Right lobe of liver (tissue), 6 donors: ENCODE measurements around the gene AKAP13. TPM values are rescaled to one million over a fixed set of nuclear protein-coding genes. Genes with fewer than 3 reads are reported as not detected.
A peak's percentile ranks its signal among the peaks of the same experiment; 100 is the strongest.
"Not testable (repeated sequence)": the region's sequence is repeated elsewhere in the genome, so short reads cannot be mapped to it uniquely, and the experiment has no call there.

ENCODE experiments used
- ATAC-seq, 4 donors: fragments of 200-7000 bp; cut with Tn5 transposase; one replicate each; pipeline ENCODE4 v1.9.1; 2020; ENCODE audit warnings: mild to moderate bottlenecking in 4 of 4, moderate library complexity in 4 of 4
- DNase-seq, 3 donors: peaks; one replicate each; pipeline ENCODE4 v3.0.0-alpha.2; 2020
- H3K27ac ChIP-seq, 3 donors: fragments of 200-600 bp; one replicate each; pipeline ENCODE4 v1.8.0; 2022
- H3K27me3 ChIP-seq, 2 donors: fragments of 200-600 bp; one replicate each; pipeline ENCODE4 v1.8.0; 2022
- H3K36me3 ChIP-seq, 4 donors: fragments of 200-600 bp; sonication (generic) in 1 of 4; one replicate each; pipeline versions ENCODE4 v1.5.1 to v1.8.0; 2017 to 2022; ENCODE audit warnings: control low read depth in 1 of 4
- H3K4me1 ChIP-seq, 4 donors: fragments of 200-600 bp; sonication (generic) in 1 of 4; one replicate each; pipeline versions ENCODE4 v1.5.1 to v1.8.0; 2017 to 2022; ENCODE audit warnings: control low read depth in 1 of 4
- H3K4me3 ChIP-seq, 3 donors: fragments of 200-600 bp; one replicate each; pipeline ENCODE4 v1.8.0; 2022
- H3K9me3 ChIP-seq, 4 donors: fragments of 200-600 bp; sonication (generic) in 1 of 4; one replicate each; pipeline versions ENCODE4 v1.5.1 to v1.8.0; 2017 to 2022; ENCODE audit warnings: control low read depth in 1 of 4
- POLR2A ChIP-seq: fragments of 450-650 bp; IDR thresholded peaks from one replicate; pipeline ENCODE4 v1.6.1; 2017; ENCODE audit warnings: antibody characterized with exemption, mild to moderate bottlenecking
- WGBS: methylation state at CpG from one replicate; pipeline ENCODE4 v1.1.6; 2018; ENCODE audit warnings: low coverage, low lambda C conversion rate; ENCODE audit not compliant: insufficient coverage; ENCODE audit errors: missing lambda C conversion rate; 5-methylcytosine and 5-hydroxymethylcytosine counted together
- intact Hi-C, 2 donors: fragments of 100-400 bp; cut with DNase I; formaldehyde crosslinking; loops; one replicate each; pipeline versions ENCODE4 v1.11.2 to v1.14.1; 2022
- total RNA-seq, 6 experiments: library from RNA; depleted of rRNA in 2 of 6; stranded (reverse); fragments of >200 nt in 2 of 6; fragmentation: NEBNext Ultra II Directional in 3 of 6; extraction: Animal tissue kit (Norgen Biotek cat#: 25700) in 3 of 6; gene quantifications; one replicate each; pipeline versions ENCODE4 v1.1.0 to v1.2.4, GENCODE V29; 2016 to 2023
- TF ChIP-seq, protein P1 (sequence below), 4 donors: fragments of 200-600 bp in 3 of 4; fragments of 450-650 bp in 1 of 4; IDR thresholded peaks; one replicate each; pipeline versions ENCODE4 v1.5.1 to v1.8.0; 2016 to 2022; ENCODE audit warnings: antibody characterized with exemption in 4 of 4, mild to moderate bottlenecking in 2 of 4
- donor health status: DM: no; HTN: yes; CAD: no.
- donor health status: DM: no; HTN: no; CAD: no.
- donor health status: DM: no; HTN: no; CAD: no.
- donor health status: DM: no; HTN: yes; CAD: no.
- donor health status: DM: no; HTN: yes; CAD: no.

Gene AKAP13
- total RNA-seq, 6 experiments from 2014 or later: 50.1 to 73.1 (median 63.9) TPM

DNA sequence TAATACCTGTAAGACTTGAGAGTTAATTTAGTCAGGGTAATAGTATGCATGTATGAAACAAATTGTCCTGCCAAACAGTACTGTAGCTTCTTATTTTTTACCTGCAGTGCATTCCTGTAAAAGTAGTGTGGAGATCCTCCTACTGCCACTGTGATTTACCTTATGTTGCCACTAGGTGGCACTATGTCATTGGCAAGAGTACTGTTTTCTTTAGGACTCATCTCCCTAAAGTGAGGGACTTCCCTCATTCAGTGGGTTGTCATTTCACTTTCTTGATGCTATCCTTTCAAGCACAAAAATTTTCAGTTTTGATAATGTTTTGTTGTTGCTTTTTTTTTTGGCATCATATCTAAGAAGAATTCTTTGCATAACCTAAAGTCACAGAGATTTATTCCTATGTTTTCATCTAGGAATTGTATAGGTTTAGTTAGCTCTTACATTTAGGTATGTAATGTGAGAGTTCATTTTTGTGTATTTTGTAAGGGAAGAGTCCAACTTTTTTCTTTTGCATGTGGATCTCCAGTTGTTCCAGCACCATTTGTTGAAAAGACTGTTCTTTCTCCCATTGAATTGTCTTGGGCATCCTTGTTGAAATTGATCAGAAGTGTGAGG is 105.7 kb downstream of the AKAP13 start:
- DNase-seq: peak in 1 of 3 donors; percentile 68
- Histone ChIP-seq H3K4me1 (peaks cover 0 to 15% (median 5%) of the 10 kb centered on the region in 4 donors), H3K27me3 (no peaks in the 10 kb centered on the region), H3K4me3 (no peak overlapping the region), H3K36me3 (no peaks in the 10 kb centered on the region), H3K27ac (no peak overlapping the region), H3K9me3 (no peaks in the 10 kb centered on the region)
- TF ChIP-seq, protein P1, sequence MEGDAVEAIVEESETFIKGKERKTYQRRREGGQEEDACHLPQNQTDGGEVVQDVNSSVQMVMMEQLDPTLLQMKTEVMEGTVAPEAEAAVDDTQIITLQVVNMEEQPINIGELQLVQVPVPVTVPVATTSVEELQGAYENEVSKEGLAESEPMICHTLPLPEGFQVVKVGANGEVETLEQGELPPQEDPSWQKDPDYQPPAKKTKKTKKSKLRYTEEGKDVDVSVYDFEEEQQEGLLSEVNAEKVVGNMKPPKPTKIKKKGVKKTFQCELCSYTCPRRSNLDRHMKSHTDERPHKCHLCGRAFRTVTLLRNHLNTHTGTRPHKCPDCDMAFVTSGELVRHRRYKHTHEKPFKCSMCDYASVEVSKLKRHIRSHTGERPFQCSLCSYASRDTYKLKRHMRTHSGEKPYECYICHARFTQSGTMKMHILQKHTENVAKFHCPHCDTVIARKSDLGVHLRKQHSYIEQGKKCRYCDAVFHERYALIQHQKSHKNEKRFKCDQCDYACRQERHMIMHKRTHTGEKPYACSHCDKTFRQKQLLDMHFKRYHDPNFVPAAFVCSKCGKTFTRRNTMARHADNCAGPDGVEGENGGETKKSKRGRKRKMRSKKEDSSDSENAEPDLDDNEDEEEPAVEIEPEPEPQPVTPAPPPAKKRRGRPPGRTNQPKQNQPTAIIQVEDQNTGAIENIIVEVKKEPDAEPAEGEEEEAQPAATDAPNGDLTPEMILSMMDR (IDR thresholded peaks at IDR 0.05): peak; percentile 71 to 88 (median 85)
- TF ChIP-seq POLR2A: no peak
- intact Hi-C loops: no loop called here
- ATAC-seq: peak; percentile 90 to 95 (median 94)

- ATAC-seq, H3K36me3 ChIP-seq, H3K4me1 ChIP-seq, DNase-seq, H3K9me3 ChIP-seq, H3K4me3 ChIP-seq, H3K27me3 ChIP-seq, H3K27ac ChIP-seq, intact Hi-C loops: not testable (repeated sequence)
- WGBS: 89% methylated on average over 5 of the region's 7 CpGs
Observed at GRCh38 chr15:85487796-85488195, 107.4 kb downstream of the AKAP13 start.

DNA sequence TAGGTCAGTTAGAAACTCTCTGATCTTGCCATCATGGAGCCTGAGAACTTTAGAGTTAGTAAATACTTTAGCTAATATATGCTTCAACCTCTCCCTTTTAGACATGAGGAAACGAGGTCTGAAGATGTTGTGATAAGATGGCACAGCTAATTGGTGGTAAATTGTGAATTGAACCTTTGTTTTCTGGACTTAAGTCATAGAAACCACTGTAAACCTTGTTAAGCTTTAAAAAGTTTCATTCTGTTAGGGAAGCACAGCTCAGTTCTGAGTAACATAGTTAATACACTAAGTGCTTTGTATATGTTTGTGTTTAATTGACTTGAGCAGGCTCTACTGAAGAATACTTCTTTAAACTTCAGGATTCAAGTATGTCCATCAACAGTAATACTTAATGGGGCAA is 108.6 kb downstream of the AKAP13 start:
- Histone ChIP-seq H3K9me3 (no peaks in the 10 kb centered on the region), H3K36me3 (no peaks in the 10 kb centered on the region), H3K27me3 (no peaks in the 10 kb centered on the region), H3K4me3 (no peak overlapping the region), H3K27ac (no peak overlapping the region), H3K4me1 (no peaks in the 10 kb centered on the region)
- no peak for ATAC-seq
- TF ChIP-seq, protein P1 (IDR thresholded peaks at IDR 0.05): no peak
- TF ChIP-seq POLR2A: no peak
- no peak for DNase-seq
- intact Hi-C loops: no loop called here
- WGBS: 60% methylated on average over 1 of the region's 1 CpG

- H3K36me3 ChIP-seq: no peaks in the 10 kb centered on the region
- no peaks in the 10 kb centered on the region for H3K27me3 ChIP-seq
- H3K9me3 ChIP-seq: no peaks in the 10 kb centered on the region
- H3K27ac ChIP-seq: no peak overlapping the region
- DNase-seq: no peak
- no peak for TF ChIP-seq POLR2A
- TF ChIP-seq, protein P1 (IDR thresholded peaks at IDR 0.05): no peak
- intact Hi-C loops: no loop called here
- no peak overlapping the region for H3K4me3 ChIP-seq
- ATAC-seq: no peak
- no peaks in the 10 kb centered on the region for H3K4me1 ChIP-seq
- WGBS: 72% methylated on average over 3 of the region's 3 CpGs
Observed at GRCh38 chr15:85489773-85490493, 109.5 kb downstream of the AKAP13 start.

GRCh38 chr15:85490856-85491255 is 110.5 kb downstream of the AKAP13 start:
- no peak overlapping the region for H3K4me3 ChIP-seq
- no peaks in the 10 kb centered on the region for H3K9me3 ChIP-seq
- intact Hi-C loops: no loop called here
- H3K4me1 ChIP-seq: no peaks in the 10 kb centered on the region
- ATAC-seq: peak in 2 of 4 donors; percentile 25 to 38
- no peaks in the 10 kb centered on the region for H3K27me3 ChIP-seq
- DNase-seq: no peak
- H3K36me3 ChIP-seq: no peaks in the 10 kb centered on the region
- 67% methylated on average over 1 of the region's 1 CpG for WGBS
- TF ChIP-seq, protein P1 (IDR thresholded peaks at IDR 0.05): no peak
- no peak for TF ChIP-seq POLR2A
- H3K27ac ChIP-seq: no peak overlapping the region
